ENCODE measurements around the gene CNTNAP2.

DNA sequence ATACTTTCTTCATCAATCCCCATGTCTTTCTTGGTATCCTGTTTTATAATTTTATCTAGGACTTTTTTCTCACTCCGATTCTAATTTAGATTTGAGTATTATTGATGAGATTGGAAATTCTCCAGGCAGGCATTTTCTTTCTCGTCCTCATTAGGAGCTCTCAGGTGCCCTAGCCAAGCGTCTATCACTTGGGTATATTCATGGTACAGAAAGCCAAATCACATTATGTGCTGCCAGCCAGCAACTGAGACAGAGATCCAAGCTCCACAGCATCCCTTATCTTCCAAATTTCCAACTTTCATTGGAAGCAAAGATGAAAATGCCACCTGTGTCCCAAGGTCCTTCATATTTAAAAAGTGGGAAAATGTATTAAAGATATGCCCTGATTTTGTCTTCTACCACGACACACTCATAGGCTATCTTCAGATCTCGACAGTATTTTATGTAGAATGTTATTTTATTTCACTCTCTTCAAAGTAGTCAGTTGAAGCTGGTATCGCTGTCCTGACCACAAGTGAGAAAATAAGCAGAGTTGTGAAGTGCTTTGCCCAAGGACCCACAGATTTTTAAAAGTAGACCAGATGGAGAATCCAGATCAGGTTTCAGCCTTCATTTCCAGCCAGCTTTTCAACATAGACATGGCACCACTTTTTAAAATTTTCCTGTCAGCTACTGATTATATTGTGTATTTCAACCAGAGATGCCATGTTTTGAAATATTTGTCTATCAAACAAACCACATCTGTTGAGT, 773.4 kb downstream of the CNTNAP2 start:
- TF ChIP-seq, protein P1, sequence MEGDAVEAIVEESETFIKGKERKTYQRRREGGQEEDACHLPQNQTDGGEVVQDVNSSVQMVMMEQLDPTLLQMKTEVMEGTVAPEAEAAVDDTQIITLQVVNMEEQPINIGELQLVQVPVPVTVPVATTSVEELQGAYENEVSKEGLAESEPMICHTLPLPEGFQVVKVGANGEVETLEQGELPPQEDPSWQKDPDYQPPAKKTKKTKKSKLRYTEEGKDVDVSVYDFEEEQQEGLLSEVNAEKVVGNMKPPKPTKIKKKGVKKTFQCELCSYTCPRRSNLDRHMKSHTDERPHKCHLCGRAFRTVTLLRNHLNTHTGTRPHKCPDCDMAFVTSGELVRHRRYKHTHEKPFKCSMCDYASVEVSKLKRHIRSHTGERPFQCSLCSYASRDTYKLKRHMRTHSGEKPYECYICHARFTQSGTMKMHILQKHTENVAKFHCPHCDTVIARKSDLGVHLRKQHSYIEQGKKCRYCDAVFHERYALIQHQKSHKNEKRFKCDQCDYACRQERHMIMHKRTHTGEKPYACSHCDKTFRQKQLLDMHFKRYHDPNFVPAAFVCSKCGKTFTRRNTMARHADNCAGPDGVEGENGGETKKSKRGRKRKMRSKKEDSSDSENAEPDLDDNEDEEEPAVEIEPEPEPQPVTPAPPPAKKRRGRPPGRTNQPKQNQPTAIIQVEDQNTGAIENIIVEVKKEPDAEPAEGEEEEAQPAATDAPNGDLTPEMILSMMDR (IDR thresholded peaks at IDR 0.05), result no peak
- TF ChIP-seq POLR2A (IDR thresholded peaks at IDR 0.05), result no peak

Measured in heart left ventricle (tissue), 13 donors.